HepG2 (cell line): ENCODE data around the gene KCNQ2. TPM values are rescaled to one million over a fixed set of nuclear protein-coding genes. Genes with fewer than 3 reads are reported as not detected.

Source experiments
- CC2D1A ChIP-seq: sonication (generic); formaldehyde crosslinking; IDR thresholded peaks from 2 replicates; pipeline ENCODE4 v1.8.1; 2023; ENCODE audit warnings: mild to moderate bottlenecking, missing genetic modification reagents
- ESRRA ChIP-seq: sonication (generic); formaldehyde crosslinking; IDR thresholded peaks from 2 replicates; pipeline ENCODE4 v1.5.1; 2020; ENCODE audit warnings: mild to moderate bottlenecking, low read depth, missing genetic modification reagents
- ETV5 ChIP-seq: IDR thresholded peaks from 2 replicates; pipeline ENCODE4 v1.6.1; 2018; ENCODE audit warnings: missing biosample characterization, missing genetic modification reagents, inconsistent platforms, borderline replicate concordance
- FOXO1 ChIP-seq: sonication (generic); formaldehyde crosslinking; IDR thresholded peaks from 2 replicates; pipeline ENCODE4 v1.4.0; 2020; ENCODE audit warnings: missing genetic modification reagents
- HDAC2 ChIP-seq: sonication (generic); formaldehyde crosslinking; IDR thresholded peaks from 2 replicates; pipeline ENCODE4 v1.4.0; 2020; ENCODE audit warnings: missing genetic modification reagents
- HNRNPK ChIP-seq: fragments of 200-400 bp; formaldehyde crosslinking; IDR thresholded peaks from 2 replicates; pipeline ENCODE4 v1.6.1; 2018; ENCODE audit warnings: low read length, low read depth, moderate library complexity, mild to moderate bottlenecking; ENCODE audit not compliant: poor library complexity, severe bottlenecking
- MBNL3 ChIP-seq: fragments of 250-450 bp; sonication (Bioruptor Pico); conservative IDR thresholded peaks from 2 replicates; pipeline ENCODE4 v1.8.0; 2022; ENCODE audit warnings: mild to moderate bottlenecking, inconsistent platforms
- MXI1 ChIP-seq: IDR thresholded peaks from 3 replicates; pipeline ENCODE4 v1.6.1; 2012; ENCODE audit warnings: low read depth, low read length, inconsistent platforms, borderline replicate concordance
- POGK ChIP-seq: sonication (generic); formaldehyde crosslinking; conservative IDR thresholded peaks from 2 replicates; pipeline ENCODE4 v1.8.0; 2022; ENCODE audit warnings: mild to moderate bottlenecking, moderate library complexity, missing genetic modification reagents
- RELA ChIP-seq: sonication (generic); formaldehyde crosslinking; IDR thresholded peaks from 2 replicates; pipeline ENCODE4 v1.4.0; 2020; ENCODE audit warnings: missing genetic modification reagents
- SIX1 ChIP-seq: sonication (generic); formaldehyde crosslinking; IDR thresholded peaks from 2 replicates; pipeline ENCODE4 v1.4.0; 2020; ENCODE audit warnings: missing genetic modification reagents, borderline replicate concordance
- THAP8 ChIP-seq: sonication (generic); formaldehyde crosslinking; IDR thresholded peaks from 2 replicates; pipeline ENCODE4 v1.5.1; 2020; ENCODE audit warnings: missing genetic modification reagents, mild to moderate bottlenecking, borderline replicate concordance
- WIZ ChIP-seq: sonication (generic); formaldehyde crosslinking; IDR thresholded peaks from 2 replicates; pipeline ENCODE4 v1.5.1; 2020; ENCODE audit warnings: mild to moderate bottlenecking, missing genetic modification reagents
- ZBTB8A ChIP-seq: sonication (generic); formaldehyde crosslinking; IDR thresholded peaks from 2 replicates; pipeline ENCODE4 v1.4.0; 2020; ENCODE audit warnings: mild to moderate bottlenecking, low read depth, missing genetic modification reagents, borderline replicate concordance
- ZHX2 ChIP-seq, 2 experiments: sonication (generic) in 1 of 2; formaldehyde crosslinking in 1 of 2; IDR thresholded peaks; 2 replicates each; pipeline versions ENCODE4 v1.6.1 to v1.9.0; 2014 to 2022; ENCODE audit warnings: antibody characterized with exemption in 1 of 2, borderline replicate concordance in 1 of 2, inconsistent platforms in 1 of 2, low read depth in 1 of 2, missing genetic modification reagents in 1 of 2
- ZNF253 ChIP-seq: sonication (generic); formaldehyde crosslinking; IDR thresholded peaks from 2 replicates; pipeline ENCODE4 v1.8.0; 2022; ENCODE audit warnings: mild to moderate bottlenecking, missing genetic modification reagents, borderline replicate concordance
- ZNF432 ChIP-seq: sonication (generic); formaldehyde crosslinking; IDR thresholded peaks from 2 replicates; pipeline ENCODE4 v1.5.0; 2020; ENCODE audit warnings: missing genetic modification reagents, mild to moderate bottlenecking, borderline replicate concordance
- ZNF563 ChIP-seq: sonication (generic); formaldehyde crosslinking; IDR thresholded peaks from 2 replicates; pipeline ENCODE4 v1.8.0; 2022; ENCODE audit warnings: mild to moderate bottlenecking, moderate library complexity, missing genetic modification reagents
- ZNF660 ChIP-seq: sonication (generic); formaldehyde crosslinking; IDR thresholded peaks from 2 replicates; pipeline ENCODE4 v1.5.1; 2020; ENCODE audit warnings: mild to moderate bottlenecking, low read depth, missing genetic modification reagents, borderline replicate concordance
- ZNF749 ChIP-seq: sonication (generic); formaldehyde crosslinking; IDR thresholded peaks from 2 replicates; pipeline ENCODE4 v1.8.0; 2022; ENCODE audit warnings: mild to moderate bottlenecking, missing genetic modification reagents, moderate library complexity, borderline replicate concordance
- ZNF83 ChIP-seq: sonication (generic); formaldehyde crosslinking; IDR thresholded peaks from 2 replicates; pipeline ENCODE4 v1.4.0; 2020; ENCODE audit warnings: missing genetic modification reagents, mild to moderate bottlenecking, borderline replicate concordance
- polyA plus RNA-seq, 8 experiments: library from polyadenylated mRNA; depleted of rRNA in 3 of 8; stranded (reverse) in 7 of 8; unstranded in 1 of 8; fragments of >200 nt; fragmentation: Illumina TruSeq in 4 of 8; extraction: Trizol in 4 of 8; gene quantifications; 2 replicates each; pipeline versions ENCODE4 v1.2.1 to v1.2.3, GENCODE V29; 2011 to 2016; ENCODE audit warnings: low read depth in 4 of 8, missing spikeins in 1 of 8, mixed read lengths in 1 of 8; ENCODE audit not compliant: insufficient read depth in 1 of 8
- total RNA-seq, 5 experiments: library from RNA; depleted of rRNA; stranded (reverse); fragments of >200 nt; fragmentation: Illumina TruSeq; extraction: Trizol; gene quantifications; 2 replicates each; pipeline ENCODE4 v1.2.3, GENCODE V29; 2016; ENCODE audit warnings: low read depth in 1 of 5

The KCNQ2 gene
- total and polyA plus RNA-seq, 2 of the 13 experiments (the other 11 are each of a cell fraction or from before 2014, with no cell fraction given), result not detected

- TF ChIP-seq ESRRA (CRISPR knock-in tag) (no peak), CC2D1A (CRISPR knock-in tag) (no peak), MBNL3 (CRISPR knock-in tag) (no peak), RELA (CRISPR knock-in tag) (no peak), HDAC2 (CRISPR knock-in tag) (no peak), ZNF749 (CRISPR knock-in tag) (no peak), POGK (CRISPR knock-in tag) (no peak), ZBTB8A (no peak), ZNF253 (CRISPR knock-in tag) (no peak), ZNF83 (CRISPR knock-in tag) (no peak; the same call in 1 of the 2 replicates), FOXO1 (no peak), ZHX2 (IDR thresholded peaks at IDR 0.05; ENCODE audit: low read depth) (no peak), ZHX2 (CRISPR knock-in tag; IDR thresholded peaks at IDR 0.05; ENCODE audit: borderline replicate concordance) (no peak), HNRNPK (peak; percentile 31), ZNF563 (CRISPR knock-in tag) (no peak), ETV5 (CRISPR knock-in tag) (0 out of 2 replicates have a peak, but pooled peaks have one; percentile 18), SIX1 (CRISPR knock-in tag) (no peak), MXI1 (no peak), ZNF432 (CRISPR knock-in tag) (no peak), ZNF660 (CRISPR knock-in tag) (no peak), THAP8 (CRISPR knock-in tag) (no peak), WIZ (no peak)
Measured at GRCh38 chr20:63520934-63521601, 48.6 kb upstream of the KCNQ2 start (continued).
